Kidney epithelial cell (primary cell): ENCODE data around the gene MZT1. TPM values are rescaled to one million over a fixed set of nuclear protein-coding genes. Genes with fewer than 3 reads are reported as not detected.

Experiments used
- DNase-seq: peaks from one replicate; pipeline ENCODE4 v3.0.0-alpha.2; 2010; ENCODE audit warnings: low read depth
- H3K27me3 ChIP-seq: 2 replicates; pipeline ENCODE4 v1.6.0; 2011; ENCODE audit warnings: low read length; ENCODE audit not compliant: control insufficient read depth, insufficient read depth
- H3K36me3 ChIP-seq: 2 replicates; pipeline ENCODE4 v1.5.1; 2011; ENCODE audit warnings: low read length; ENCODE audit not compliant: control insufficient read depth, insufficient read depth
- H3K4me3 ChIP-seq: 2 replicates; pipeline ENCODE4 v1.5.1; 2011; ENCODE audit warnings: low read depth, mild to moderate bottlenecking, control low read depth, low read length
- CTCF ChIP-seq: IDR thresholded peaks from 2 replicates; pipeline ENCODE4 v1.5.1; 2011; ENCODE audit warnings: mild to moderate bottlenecking, moderate library complexity, low read length, control low read depth, inconsistent platforms; ENCODE audit not compliant: insufficient read depth, poor library complexity, severe bottlenecking
- total RNA-seq: library from RNA; depleted of rRNA; stranded (reverse); fragments of >200 nt; gene quantifications from 2 replicates; pipeline ENCODE4 v1.2.3, GENCODE V29; 2015

The MZT1 gene
- total RNA-seq, 1 donor from 2014 or later = 18.0 TPM

DNA sequence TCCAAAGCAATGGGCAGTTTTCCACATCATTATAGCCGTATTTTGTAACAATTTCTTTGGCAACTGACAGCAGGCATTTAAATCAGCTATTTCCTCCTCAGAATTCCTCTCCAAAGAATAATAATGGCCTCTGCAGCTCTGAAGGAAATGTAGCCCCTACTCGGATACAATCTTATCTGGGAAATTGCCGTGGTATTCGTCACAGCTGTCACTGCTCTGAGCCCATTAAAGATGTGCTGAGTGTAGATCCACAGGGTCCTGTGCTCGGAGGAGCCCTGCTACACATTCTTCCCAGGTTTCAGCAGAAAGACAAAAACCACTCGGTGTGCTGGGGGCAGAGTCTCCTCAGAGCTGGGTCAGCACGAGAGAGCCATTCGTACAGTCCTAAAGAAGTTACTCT lies 33.1 kb downstream of the MZT1 start:
- no peak for DNase-seq
- Histone ChIP-seq H3K36me3 (no peaks in the 10 kb centered on the region), H3K4me3 (no peak overlapping the region), H3K27me3 (no peaks in the 10 kb centered on the region)
- TF ChIP-seq CTCF = no peak

- DNase-seq = no peak
- no peak for TF ChIP-seq CTCF
These were observed 33.6 kb downstream of the MZT1 start for GRCh38 chr13:72693832-72694231.

DNA sequence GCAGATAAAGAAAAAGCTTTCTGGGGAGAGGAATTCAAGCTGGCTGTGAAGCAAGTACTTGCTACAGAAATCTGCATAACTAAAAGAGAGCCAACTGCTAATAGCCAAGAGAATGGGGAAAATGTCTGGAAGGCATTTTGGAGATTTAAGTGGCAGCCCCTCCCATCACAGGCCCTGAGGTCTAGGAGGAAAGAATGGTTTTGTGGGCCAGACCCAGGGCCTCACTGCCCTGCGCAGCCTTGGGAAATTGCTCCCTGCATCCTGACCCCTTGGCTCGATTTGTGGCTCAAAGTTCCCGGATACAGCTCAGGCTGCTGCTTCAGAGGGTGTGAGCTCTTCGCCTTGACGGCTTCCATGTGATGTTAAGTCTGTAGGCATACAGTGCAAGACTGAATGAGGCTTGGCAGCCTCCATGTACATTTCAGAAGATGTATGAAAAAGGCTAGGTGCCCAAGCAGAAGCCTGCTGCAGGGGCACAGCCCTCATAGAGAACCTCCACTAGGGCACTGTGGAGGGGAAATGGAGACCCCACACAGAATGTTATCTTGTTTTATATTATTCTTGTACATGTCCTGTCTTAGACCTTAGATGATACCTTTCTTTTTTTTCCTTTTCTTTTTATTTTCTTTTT lies 34.4 kb downstream of the MZT1 start:
- no peak for DNase-seq
- Histone ChIP-seq H3K36me3 (no peaks in the 10 kb centered on the region), H3K27me3 (no peaks in the 10 kb centered on the region), H3K4me3 (no peak overlapping the region)
- no peak for TF ChIP-seq CTCF

More at GRCh38 chr13:72693832-72694231, 33.6 kb downstream of the MZT1 start:
- Histone ChIP-seq H3K27me3 (no peaks in the 10 kb centered on the region), H3K36me3 (no peaks in the 10 kb centered on the region), H3K4me3 (no peak overlapping the region)

DNA sequence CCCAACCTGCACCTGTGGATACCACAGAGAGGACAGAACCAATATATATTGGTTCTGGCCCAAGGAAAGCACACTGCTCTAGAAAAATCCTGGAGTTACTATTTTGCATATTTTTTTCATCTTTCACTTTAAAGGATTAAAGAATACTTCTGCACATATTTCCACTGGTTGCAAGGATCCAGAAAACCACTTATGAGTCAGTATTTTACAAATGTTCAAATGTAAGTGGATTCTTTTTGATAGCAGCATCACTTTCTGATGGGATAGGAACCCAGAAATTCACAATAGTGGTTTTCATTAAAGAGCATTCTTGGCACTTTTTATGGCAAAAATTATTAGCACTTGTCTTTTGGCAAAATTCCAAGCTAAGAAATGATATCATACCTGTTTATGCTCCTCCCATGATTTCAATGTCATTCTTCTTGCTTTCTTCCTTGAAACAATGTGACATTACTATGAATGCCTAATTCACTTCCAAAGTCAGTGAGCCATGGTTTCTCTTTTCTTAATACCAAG lies 38.2 kb downstream of the MZT1 start:
- Histone ChIP-seq H3K27me3 (no peaks in the 10 kb centered on the region), H3K36me3 (no peaks in the 10 kb centered on the region), H3K4me3 (no peak overlapping the region)
- TF ChIP-seq CTCF = no peak
- no peak for DNase-seq

- no peak for TF ChIP-seq CTCF
- no peaks in the 10 kb centered on the region for H3K36me3 ChIP-seq
- H3K27me3 ChIP-seq = no peaks in the 10 kb centered on the region
- DNase-seq = no peak
- H3K4me3 ChIP-seq = no peak overlapping the region
These were observed 40.7 kb downstream of the MZT1 start for GRCh38 chr13:72686766-72687165.

DNA sequence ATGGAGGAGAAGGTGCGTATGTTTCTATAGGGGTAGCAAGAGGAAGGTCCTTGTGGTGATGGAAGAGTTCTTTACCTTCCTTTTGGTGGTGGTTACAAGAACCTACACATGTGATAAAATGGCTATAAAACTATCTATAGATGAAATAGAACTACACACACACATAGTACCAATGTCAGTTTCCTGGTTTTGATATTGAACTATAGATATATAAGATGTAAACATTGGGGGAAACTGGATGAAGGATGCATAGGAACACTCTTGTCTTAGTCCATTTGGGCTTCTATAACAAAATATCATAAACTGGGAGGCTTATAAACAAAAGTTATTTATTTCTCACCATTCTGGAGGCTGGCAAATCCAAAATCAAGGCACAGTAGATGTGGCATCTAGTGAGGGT lies 47.1 kb downstream of the MZT1 start:
- Histone ChIP-seq H3K36me3 (no peaks in the 10 kb centered on the region), H3K4me3 (no peak overlapping the region), H3K27me3 (no peaks in the 10 kb centered on the region)
- no peak for DNase-seq
- no peak for TF ChIP-seq CTCF
